Measurements from ENCODE around the gene ZBED4.

DNA sequence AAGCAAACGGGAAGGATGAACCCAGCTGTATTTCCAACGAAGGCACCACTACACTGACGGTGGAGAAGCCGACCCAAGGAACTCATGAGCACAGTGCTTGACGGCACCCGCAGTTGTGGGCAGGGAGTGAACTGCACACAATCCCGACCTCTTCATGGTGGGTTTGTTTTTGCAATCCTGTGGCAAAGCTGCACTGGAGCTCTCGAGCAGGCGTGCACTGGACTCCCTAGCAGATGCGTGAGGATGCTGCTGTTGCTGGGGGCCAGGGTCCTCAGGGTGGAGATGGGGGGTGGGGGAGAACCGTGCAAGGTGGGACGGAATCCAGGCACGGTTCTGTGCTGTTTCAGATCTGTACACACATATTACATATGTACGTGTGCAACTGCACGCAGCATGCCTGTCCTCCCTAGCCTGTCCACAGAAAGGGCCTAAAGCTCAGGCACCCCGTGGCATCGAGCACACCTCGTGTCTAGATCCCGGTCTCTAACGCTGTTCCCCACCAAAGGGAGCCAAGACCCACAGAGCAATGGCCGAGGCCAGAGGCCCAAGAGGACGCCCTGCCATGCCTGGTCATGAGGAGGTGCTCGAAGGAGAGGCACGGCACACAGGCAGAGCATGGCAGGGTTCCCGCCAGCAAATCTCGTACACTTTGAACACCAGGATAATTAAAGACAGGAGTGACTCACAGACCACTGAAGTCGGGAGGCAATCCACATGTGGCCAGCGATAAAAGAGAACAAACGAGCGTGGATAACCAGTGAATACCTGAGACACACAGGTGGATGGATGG is 47.0 kb downstream of the ZBED4 start:
- TF ChIP-seq, protein P1, sequence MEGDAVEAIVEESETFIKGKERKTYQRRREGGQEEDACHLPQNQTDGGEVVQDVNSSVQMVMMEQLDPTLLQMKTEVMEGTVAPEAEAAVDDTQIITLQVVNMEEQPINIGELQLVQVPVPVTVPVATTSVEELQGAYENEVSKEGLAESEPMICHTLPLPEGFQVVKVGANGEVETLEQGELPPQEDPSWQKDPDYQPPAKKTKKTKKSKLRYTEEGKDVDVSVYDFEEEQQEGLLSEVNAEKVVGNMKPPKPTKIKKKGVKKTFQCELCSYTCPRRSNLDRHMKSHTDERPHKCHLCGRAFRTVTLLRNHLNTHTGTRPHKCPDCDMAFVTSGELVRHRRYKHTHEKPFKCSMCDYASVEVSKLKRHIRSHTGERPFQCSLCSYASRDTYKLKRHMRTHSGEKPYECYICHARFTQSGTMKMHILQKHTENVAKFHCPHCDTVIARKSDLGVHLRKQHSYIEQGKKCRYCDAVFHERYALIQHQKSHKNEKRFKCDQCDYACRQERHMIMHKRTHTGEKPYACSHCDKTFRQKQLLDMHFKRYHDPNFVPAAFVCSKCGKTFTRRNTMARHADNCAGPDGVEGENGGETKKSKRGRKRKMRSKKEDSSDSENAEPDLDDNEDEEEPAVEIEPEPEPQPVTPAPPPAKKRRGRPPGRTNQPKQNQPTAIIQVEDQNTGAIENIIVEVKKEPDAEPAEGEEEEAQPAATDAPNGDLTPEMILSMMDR (IDR thresholded peaks at IDR 0.05; ENCODE audit: low read length): no peak
- TF ChIP-seq EZH2 (optimal IDR thresholded peaks at IDR 0.05; ENCODE audit: low read depth, low read length): no peak
